HEK293 (cell line): ENCODE results near the gene PCNX4.

Experiments used
- GFI1B ChIP-seq: fragments of 450-650 bp; formaldehyde crosslinking; IDR thresholded peaks from 2 replicates; pipeline ENCODE4 v1.5.1; 2016; ENCODE audit warnings: missing biosample characterization, missing genetic modification characterization
- KLF7 ChIP-seq: fragments of 450-650 bp; formaldehyde crosslinking; IDR thresholded peaks from 2 replicates; pipeline ENCODE4 v1.5.1; 2016; ENCODE audit warnings: missing biosample characterization, missing genetic modification characterization, borderline replicate concordance
- MEIS1 ChIP-seq: sonication (generic); formaldehyde crosslinking; IDR thresholded peaks from 2 replicates; pipeline ENCODE4 v1.8.1; 2022; ENCODE audit warnings: missing genetic modification reagents, mild to moderate bottlenecking, borderline replicate concordance
- MZF1 ChIP-seq: fragments of 450-650 bp; formaldehyde crosslinking; IDR thresholded peaks from 2 replicates; pipeline ENCODE4 v1.5.1; 2017; ENCODE audit warnings: missing biosample characterization, missing genetic modification characterization, borderline replicate concordance
- SP3 ChIP-seq: fragments of 450-650 bp; formaldehyde crosslinking; IDR thresholded peaks from 2 replicates; pipeline ENCODE4 v1.5.1; 2016; ENCODE audit warnings: missing biosample characterization, missing genetic modification characterization
- ZBTB17 ChIP-seq: fragments of 450-650 bp; formaldehyde crosslinking; IDR thresholded peaks from 2 replicates; pipeline ENCODE4 v1.5.1; 2016; ENCODE audit warnings: missing biosample characterization, missing genetic modification characterization
- ZFP69B ChIP-seq: fragments of 450-650 bp; formaldehyde crosslinking; IDR thresholded peaks from 2 replicates; pipeline ENCODE4 v1.5.1; 2016; ENCODE audit warnings: missing biosample characterization, missing genetic modification characterization
- ZIC2 ChIP-seq: fragments of 450-650 bp; formaldehyde crosslinking; IDR thresholded peaks from 2 replicates; pipeline ENCODE4 v1.5.1; 2016; ENCODE audit warnings: missing biosample characterization, missing genetic modification characterization
- ZNF132 ChIP-seq: fragments of 450-650 bp; formaldehyde crosslinking; IDR thresholded peaks from 2 replicates; pipeline ENCODE4 v1.5.1; 2017; ENCODE audit warnings: missing biosample characterization, missing genetic modification characterization, borderline replicate concordance
- ZNF140 ChIP-seq: fragments of 450-650 bp; formaldehyde crosslinking; IDR thresholded peaks from 2 replicates; pipeline ENCODE4 v1.5.1; 2016; ENCODE audit warnings: missing biosample characterization, missing genetic modification characterization
- ZNF155 ChIP-seq: fragments of 450-650 bp; formaldehyde crosslinking; IDR thresholded peaks from 2 replicates; pipeline ENCODE4 v1.5.1; 2016; ENCODE audit warnings: missing biosample characterization, missing genetic modification characterization
- ZNF175 ChIP-seq: fragments of 450-650 bp; formaldehyde crosslinking; IDR thresholded peaks from 2 replicates; pipeline ENCODE4 v1.5.1; 2016; ENCODE audit warnings: missing biosample characterization, missing genetic modification characterization
- ZNF24 ChIP-seq: fragments of 450-650 bp; formaldehyde crosslinking; IDR thresholded peaks from 2 replicates; pipeline ENCODE4 v1.5.1; 2016; ENCODE audit warnings: missing biosample characterization, missing genetic modification characterization
- ZNF266 ChIP-seq: fragments of 450-650 bp; formaldehyde crosslinking; IDR thresholded peaks from 2 replicates; pipeline ENCODE4 v1.5.1; 2016; ENCODE audit warnings: missing biosample characterization, missing genetic modification characterization, low read depth
- ZNF37A ChIP-seq: fragments of 450-650 bp; IDR thresholded peaks from 2 replicates; pipeline ENCODE4 v1.5.1; 2018; ENCODE audit warnings: missing biosample characterization, missing genetic modification characterization
- ZNF433 ChIP-seq: fragments of 450-650 bp; formaldehyde crosslinking; IDR thresholded peaks from 2 replicates; pipeline ENCODE4 v1.5.1; 2016; ENCODE audit warnings: missing biosample characterization, missing genetic modification characterization, low read depth
- ZNF530 ChIP-seq: fragments of 450-650 bp; formaldehyde crosslinking; IDR thresholded peaks from 2 replicates; pipeline ENCODE4 v1.5.1; 2016; ENCODE audit warnings: low read depth, missing biosample characterization, missing genetic modification characterization
- ZNF549 ChIP-seq: fragments of 450-650 bp; IDR thresholded peaks from 2 replicates; pipeline ENCODE4 v1.5.1; 2018; ENCODE audit warnings: missing biosample characterization, missing genetic modification characterization, mild to moderate bottlenecking, inconsistent platforms, moderate library complexity
- ZNF561 ChIP-seq: fragments of 450-650 bp; IDR thresholded peaks from 2 replicates; pipeline ENCODE4 v1.5.1; 2018; ENCODE audit warnings: missing biosample characterization, missing genetic modification characterization, borderline replicate concordance
- ZNF654 ChIP-seq: fragments of 450-650 bp; formaldehyde crosslinking; IDR thresholded peaks from 2 replicates; pipeline ENCODE4 v1.5.1; 2016; ENCODE audit warnings: low read depth, missing biosample characterization, missing genetic modification characterization
- ZNF664 ChIP-seq: fragments of 450-650 bp; formaldehyde crosslinking; IDR thresholded peaks from 2 replicates; pipeline ENCODE4 v1.5.1; 2016; ENCODE audit warnings: missing biosample characterization, missing genetic modification characterization
- ZNF701 ChIP-seq: fragments of 450-650 bp; formaldehyde crosslinking; IDR thresholded peaks from 2 replicates; pipeline ENCODE4 v1.5.1; 2016; ENCODE audit warnings: missing biosample characterization, missing genetic modification characterization
- TF ChIP-seq, protein P1 (sequence below): fragments of 450-650 bp; formaldehyde crosslinking; IDR thresholded peaks from 2 replicates; pipeline ENCODE4 v1.5.1; 2016; ENCODE audit warnings: missing biosample characterization, missing genetic modification characterization
- TF ChIP-seq, protein P2 (sequence below): fragments of 450-650 bp; formaldehyde crosslinking; IDR thresholded peaks from 2 replicates; pipeline ENCODE4 v1.5.1; 2016; ENCODE audit warnings: missing biosample characterization, missing genetic modification characterization
- TF ChIP-seq, protein P3 (sequence below): fragments of 450-650 bp; formaldehyde crosslinking; IDR thresholded peaks from 2 replicates; pipeline ENCODE4 v1.5.1; 2016; ENCODE audit warnings: missing biosample characterization, missing genetic modification characterization
- TF ChIP-seq, protein P4 (sequence below): fragments of 450-650 bp; formaldehyde crosslinking; optimal IDR thresholded peaks from 2 replicates; pipeline ENCODE3; 2016; ENCODE audit warnings: missing biosample characterization, mild to moderate bottlenecking, missing genetic modification characterization
- TF ChIP-seq, protein P5 (sequence below): fragments of 450-650 bp; formaldehyde crosslinking; IDR thresholded peaks from 2 replicates; pipeline ENCODE4 v1.5.1; 2016; ENCODE audit warnings: missing biosample characterization, missing genetic modification characterization, low read depth

PCNX4 gene

DNA sequence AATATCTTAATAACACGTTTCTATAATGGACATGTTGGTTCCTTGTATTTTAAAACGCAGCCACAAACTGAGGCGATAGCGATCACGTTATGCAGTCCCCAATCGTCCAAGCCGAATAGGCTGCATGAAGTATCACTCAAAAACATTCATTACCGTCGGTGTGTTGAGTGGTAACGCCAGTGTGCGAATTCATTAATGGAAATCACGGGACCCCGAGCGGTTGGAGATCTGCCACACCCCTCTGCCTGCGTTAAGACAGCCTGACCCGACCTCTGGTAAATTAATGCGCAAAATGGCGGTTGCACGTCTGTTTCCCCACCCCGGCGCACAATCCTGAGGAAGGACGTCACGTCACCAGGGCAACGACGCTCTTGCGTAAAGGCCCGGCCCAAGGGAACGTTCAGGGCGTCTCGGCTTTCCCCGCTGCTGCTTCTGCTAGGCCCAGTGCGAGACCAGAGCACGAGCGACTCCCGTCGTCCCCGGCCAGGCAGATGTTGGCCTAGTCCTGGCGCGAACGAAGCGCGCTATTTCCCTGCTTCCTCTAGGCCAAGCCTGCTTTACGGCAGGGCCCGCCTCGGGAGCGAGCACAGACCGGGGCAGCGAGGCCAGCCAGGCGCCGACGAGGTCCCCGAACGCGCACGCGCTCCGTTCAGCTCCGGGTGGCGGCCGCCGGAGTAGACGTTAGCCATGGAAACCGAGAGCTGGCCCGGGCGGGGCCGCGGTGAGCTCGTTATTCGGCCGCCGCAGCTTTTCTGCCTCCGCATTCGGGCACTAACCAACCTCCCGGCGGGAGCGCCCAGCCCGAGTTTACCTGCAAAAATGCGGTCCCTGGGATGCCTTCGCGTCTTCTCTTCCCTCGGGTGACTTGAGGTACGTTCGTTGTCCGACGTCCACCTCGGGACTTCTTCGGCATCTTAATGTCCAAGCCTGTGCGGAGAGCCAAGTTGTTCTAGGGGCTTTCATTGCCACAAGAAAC is at the start of gene PCNX4 (continued):
- TF ChIP-seq, protein P1, sequence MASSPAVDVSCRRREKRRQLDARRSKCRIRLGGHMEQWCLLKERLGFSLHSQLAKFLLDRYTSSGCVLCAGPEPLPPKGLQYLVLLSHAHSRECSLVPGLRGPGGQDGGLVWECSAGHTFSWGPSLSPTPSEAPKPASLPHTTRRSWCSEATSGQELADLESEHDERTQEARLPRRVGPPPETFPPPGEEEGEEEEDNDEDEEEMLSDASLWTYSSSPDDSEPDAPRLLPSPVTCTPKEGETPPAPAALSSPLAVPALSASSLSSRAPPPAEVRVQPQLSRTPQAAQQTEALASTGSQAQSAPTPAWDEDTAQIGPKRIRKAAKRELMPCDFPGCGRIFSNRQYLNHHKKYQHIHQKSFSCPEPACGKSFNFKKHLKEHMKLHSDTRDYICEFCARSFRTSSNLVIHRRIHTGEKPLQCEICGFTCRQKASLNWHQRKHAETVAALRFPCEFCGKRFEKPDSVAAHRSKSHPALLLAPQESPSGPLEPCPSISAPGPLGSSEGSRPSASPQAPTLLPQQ (tag by site-specific recombination): peak; percentile 74; the same call in 1 of the 2 replicates
- TF ChIP-seq ZBTB17 (tag by site-specific recombination) (peak; percentile 99), ZNF701 (tag by site-specific recombination) (no peak), ZNF140 (tag by site-specific recombination) (no peak), ZNF530 (tag by site-specific recombination) (no peak), ZIC2 (tag by site-specific recombination) (no peak), MZF1 (tag by site-specific recombination) (no peak), ZNF266 (tag by site-specific recombination) (no peak), ZNF664 (no peak), ZNF433 (tag by site-specific recombination) (no peak), ZNF561 (tag by site-specific recombination) (peak; percentile 37; the same call in 1 of the 2 replicates), GFI1B (tag by site-specific recombination) (no peak), ZNF132 (no peak), ZNF24 (tag by site-specific recombination) (0 out of 2 replicates have a peak, but pooled peaks have one; percentile 51), KLF7 (tag by site-specific recombination) (no peak), ZNF549 (tag by site-specific recombination) (no peak), MEIS1 (no peak), ZNF155 (tag by site-specific recombination) (no peak), ZNF175 (tag by site-specific recombination) (no peak), ZFP69B (peak; percentile 57; the same call in 1 of the 2 replicates), SP3 (tag by site-specific recombination) (peak; percentile 34; the same call in 1 of the 2 replicates), ZNF654 (tag by site-specific recombination) (no peak), ZNF37A (no peak)
- TF ChIP-seq, protein P2, sequence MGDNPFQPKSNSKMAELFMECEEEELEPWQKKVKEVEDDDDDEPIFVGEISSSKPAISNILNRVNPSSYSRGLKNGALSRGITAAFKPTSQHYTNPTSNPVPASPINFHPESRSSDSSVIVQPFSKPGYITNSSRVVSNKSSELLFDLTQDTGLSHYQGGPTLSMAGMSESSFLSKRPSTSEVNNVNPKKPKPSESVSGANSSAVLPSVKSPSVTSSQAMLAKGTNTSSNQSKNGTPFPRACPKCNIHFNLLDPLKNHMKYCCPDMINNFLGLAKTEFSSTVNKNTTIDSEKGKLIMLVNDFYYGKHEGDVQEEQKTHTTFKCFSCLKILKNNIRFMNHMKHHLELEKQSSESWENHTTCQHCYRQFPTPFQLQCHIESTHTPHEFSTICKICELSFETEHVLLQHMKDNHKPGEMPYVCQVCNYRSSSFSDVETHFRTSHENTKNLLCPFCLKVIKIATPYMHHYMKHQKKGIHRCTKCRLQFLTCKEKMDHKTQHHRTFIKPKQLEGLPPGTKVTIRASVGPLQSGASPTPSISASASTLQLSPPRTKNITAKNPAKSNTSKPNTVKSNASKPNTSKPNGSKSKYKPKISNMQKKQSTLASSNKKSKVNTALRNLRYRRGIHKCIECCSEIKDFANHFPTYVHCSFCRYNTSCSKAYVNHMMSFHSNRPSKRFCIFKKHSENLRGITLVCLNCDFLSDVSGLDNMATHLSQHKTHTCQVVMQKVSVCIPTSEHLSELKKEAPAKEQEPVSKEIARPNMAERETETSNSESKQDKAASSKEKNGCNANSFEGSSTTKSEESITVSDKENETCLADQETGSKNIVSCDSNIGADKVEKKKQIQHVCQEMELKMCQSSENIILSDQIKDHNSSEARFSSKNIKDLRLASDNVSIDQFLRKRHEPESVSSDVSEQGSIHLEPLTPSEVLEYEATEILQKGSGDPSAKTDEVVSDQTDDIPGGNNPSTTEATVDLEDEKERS (tag by site-specific recombination): no peak
- TF ChIP-seq, protein P3, sequence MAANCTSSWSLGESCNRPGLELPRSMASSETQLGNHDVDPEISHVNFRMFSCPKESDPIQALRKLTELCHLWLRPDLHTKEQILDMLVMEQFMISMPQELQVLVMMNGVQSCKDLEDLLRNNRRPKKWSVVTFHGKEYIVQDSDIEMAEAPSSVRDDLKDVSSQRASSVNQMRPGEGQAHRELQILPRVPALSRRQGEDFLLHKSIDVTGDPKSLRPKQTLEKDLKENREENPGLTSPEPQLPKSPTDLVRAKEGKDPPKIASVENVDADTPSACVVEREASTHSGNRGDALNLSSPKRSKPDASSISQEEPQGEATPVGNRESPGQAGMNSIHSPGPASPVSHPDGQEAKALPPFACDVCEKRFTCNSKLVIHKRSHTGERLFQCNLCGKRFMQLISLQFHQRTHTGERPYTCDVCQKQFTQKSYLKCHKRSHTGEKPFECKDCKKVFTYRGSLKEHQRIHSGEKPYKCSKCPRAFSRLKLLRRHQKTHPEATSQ (tag by site-specific recombination): peak; percentile 34; the same call in 1 of the 2 replicates
- TF ChIP-seq, protein P4, sequence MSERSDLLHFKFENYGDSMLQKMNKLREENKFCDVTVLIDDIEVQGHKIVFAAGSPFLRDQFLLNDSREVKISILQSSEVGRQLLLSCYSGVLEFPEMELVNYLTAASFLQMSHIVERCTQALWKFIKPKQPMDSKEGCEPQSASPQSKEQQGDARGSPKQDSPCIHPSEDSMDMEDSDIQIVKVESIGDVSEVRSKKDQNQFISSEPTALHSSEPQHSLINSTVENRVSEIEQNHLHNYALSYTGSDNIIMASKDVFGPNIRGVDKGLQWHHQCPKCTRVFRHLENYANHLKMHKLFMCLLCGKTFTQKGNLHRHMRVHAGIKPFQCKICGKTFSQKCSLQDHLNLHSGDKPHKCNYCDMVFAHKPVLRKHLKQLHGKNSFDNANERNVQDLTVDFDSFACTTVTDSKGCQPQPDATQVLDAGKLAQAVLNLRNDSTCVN (tag by site-specific recombination): peak; percentile 99
- TF ChIP-seq, protein P5, sequence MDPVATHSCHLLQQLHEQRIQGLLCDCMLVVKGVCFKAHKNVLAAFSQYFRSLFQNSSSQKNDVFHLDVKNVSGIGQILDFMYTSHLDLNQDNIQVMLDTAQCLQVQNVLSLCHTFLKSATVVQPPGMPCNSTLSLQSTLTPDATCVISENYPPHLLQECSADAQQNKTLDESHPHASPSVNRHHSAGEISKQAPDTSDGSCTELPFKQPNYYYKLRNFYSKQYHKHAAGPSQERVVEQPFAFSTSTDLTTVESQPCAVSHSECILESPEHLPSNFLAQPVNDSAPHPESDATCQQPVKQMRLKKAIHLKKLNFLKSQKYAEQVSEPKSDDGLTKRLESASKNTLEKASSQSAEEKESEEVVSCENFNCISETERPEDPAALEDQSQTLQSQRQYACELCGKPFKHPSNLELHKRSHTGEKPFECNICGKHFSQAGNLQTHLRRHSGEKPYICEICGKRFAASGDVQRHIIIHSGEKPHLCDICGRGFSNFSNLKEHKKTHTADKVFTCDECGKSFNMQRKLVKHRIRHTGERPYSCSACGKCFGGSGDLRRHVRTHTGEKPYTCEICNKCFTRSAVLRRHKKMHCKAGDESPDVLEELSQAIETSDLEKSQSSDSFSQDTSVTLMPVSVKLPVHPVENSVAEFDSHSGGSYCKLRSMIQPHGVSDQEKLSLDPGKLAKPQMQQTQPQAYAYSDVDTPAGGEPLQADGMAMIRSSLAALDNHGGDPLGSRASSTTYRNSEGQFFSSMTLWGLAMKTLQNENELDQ (tag by site-specific recombination): no peak
